ENCODE results near the gene GRAMD1B. TPM values are rescaled to one million over a fixed set of nuclear protein-coding genes. Genes with fewer than 3 reads are reported as not detected.
A peak's percentile ranks its signal among the peaks of the same experiment; 100 is the strongest.
"Not testable (repeated sequence)": the region's sequence is repeated elsewhere in the genome, so short reads cannot be mapped to it uniquely, and the experiment has no call there.

The GRAMD1B gene
- total and polyA plus RNA-seq, 5 donors from 2014 or later, result 1.7 to 10.8 (median 5.3) TPM

GRCh38 chr11:123509737-123510578 is 79.9 kb downstream of the GRAMD1B start:
- DNase-seq (no peak), ATAC-seq (ENCODE audit: low read depth in 2 of 2) (no peak)
- no peaks in the 10 kb centered on the region for H3K9me3 Mint-ChIP-seq
- Histone ChIP-seq H3K27ac (ENCODE audit: insufficient read depth, low read length, poor library complexity, severe bottlenecking) (no peak overlapping the region), H3K4me1 (ENCODE audit: control insufficient read depth, insufficient read depth, low read length, poor library complexity, severe bottlenecking) (peaks cover 3% of the 10 kb centered on the region), H3K36me3 (ENCODE audit: control insufficient read depth, insufficient read depth, low read length) (no peaks in the 10 kb centered on the region), H3K27me3 (ENCODE audit: control insufficient read depth, insufficient read depth, low read length) (no peaks in the 10 kb centered on the region), H3K9me3 (ENCODE audit: control insufficient read depth in 2 of 2, low read length in 2 of 2) (no peaks in the 10 kb centered on the region), H3K4me3 (ENCODE audit: low read depth, low read length) (no peak overlapping the region)
- no peaks in the 10 kb centered on the region for H3K36me3 Mint-ChIP-seq
- peaks cover 0 to 13% (median 8%) of the 10 kb centered on the region in 4 donors for H3K4me1 Mint-ChIP-seq
- H3K4me3 Mint-ChIP-seq, result no peak overlapping the region
- H3K27ac Mint-ChIP-seq, result no peak overlapping the region
- H3K27me3 Mint-ChIP-seq, result no peaks in the 10 kb centered on the region

GRCh38 chr11:123510579-123510905 is 80.5 kb downstream of the GRAMD1B start:
- H3K27ac Mint-ChIP-seq, result no peak overlapping the region

DNA sequence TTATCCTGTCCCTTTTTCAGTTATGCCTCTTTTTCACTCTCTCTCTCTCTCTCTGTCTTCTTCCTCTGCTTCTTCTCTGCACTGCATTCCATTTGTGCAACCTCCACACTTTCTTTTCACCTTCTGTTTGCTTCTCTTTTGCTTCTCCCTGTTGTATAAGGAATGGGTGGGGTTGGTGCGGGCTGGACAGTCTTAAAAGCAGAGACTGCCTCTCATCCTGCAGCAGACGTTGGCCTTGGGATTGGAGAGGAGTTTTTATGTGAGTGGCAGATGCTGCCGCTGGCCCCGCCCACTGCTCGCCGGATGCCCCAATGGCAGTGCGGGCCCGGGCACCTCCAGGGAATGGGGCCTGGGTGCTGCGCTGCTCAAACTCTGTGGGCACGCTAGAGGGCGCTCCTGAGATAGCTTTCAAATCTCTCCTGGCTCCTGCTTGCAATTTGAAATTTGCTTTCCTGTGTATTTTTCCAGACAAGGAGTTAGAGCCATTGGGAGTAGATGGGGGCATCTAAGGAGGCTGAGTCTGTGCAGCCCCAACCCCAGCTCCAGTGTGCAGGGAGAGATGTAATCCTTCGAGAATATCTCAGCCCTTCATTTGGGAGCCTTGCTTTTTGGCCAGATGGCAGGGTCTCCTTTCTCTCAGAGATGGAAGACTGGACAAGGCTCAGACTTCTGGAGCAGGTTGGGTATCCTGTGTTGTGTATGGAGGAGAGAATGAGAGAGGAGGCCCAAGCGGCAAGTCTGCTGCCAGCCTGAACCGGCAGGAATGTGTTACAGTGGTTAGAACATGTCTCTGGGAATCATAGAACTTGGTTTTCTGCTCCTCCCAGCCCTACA is 81.2 kb downstream of the GRAMD1B start:
- no peaks in the 10 kb centered on the region for H3K36me3 Mint-ChIP-seq
- no peaks in the 10 kb centered on the region for H3K36me3 ChIP-seq (ENCODE audit: control insufficient read depth, insufficient read depth, low read length)
- H3K9me3 ChIP-seq (ENCODE audit: control insufficient read depth in 2 of 2, low read length in 2 of 2), result no peaks in the 10 kb centered on the region
- peaks cover 3% of the 10 kb centered on the region for H3K4me1 ChIP-seq (ENCODE audit: control insufficient read depth, insufficient read depth, low read length, poor library complexity, severe bottlenecking)
- no peaks in the 10 kb centered on the region for H3K27me3 Mint-ChIP-seq
- DNase-seq, result peak; percentile 21 to 83 (median 36)
- H3K27ac Mint-ChIP-seq, result peak overlapping the region in 1 of 3 donors; percentile 53
- no peak overlapping the region for H3K4me3 Mint-ChIP-seq
- peak; percentile 69 to 81 for ATAC-seq (ENCODE audit: low read depth in 2 of 2)
- no peak overlapping the region for H3K27ac ChIP-seq (ENCODE audit: insufficient read depth, low read length, poor library complexity, severe bottlenecking)
- H3K27me3 ChIP-seq (ENCODE audit: control insufficient read depth, insufficient read depth, low read length), result no peaks in the 10 kb centered on the region
- no peak overlapping the region for H3K4me3 ChIP-seq (ENCODE audit: low read depth, low read length)
- H3K9me3 Mint-ChIP-seq, result no peaks in the 10 kb centered on the region
- H3K4me1 Mint-ChIP-seq, result peaks cover 0 to 13% (median 8%) of the 10 kb centered on the region in 4 donors

More at GRCh38 chr11:123510579-123510905, 80.5 kb downstream of the GRAMD1B start:
- H3K27ac ChIP-seq (ENCODE audit: insufficient read depth, low read length, poor library complexity, severe bottlenecking), result no peak overlapping the region
- ATAC-seq (ENCODE audit: low read depth in 2 of 2) (no peak), DNase-seq (no peak)
- Mint-ChIP-seq H3K36me3 (no peaks in the 10 kb centered on the region), H3K27me3 (no peaks in the 10 kb centered on the region), H3K9me3 (no peaks in the 10 kb centered on the region), H3K4me3 (no peak overlapping the region), H3K4me1 (peaks cover 0 to 13% (median 8%) of the 10 kb centered on the region in 4 donors)
- H3K36me3 ChIP-seq (ENCODE audit: control insufficient read depth, insufficient read depth, low read length), result no peaks in the 10 kb centered on the region
- no peak overlapping the region for H3K4me3 ChIP-seq (ENCODE audit: low read depth, low read length)
- H3K9me3 ChIP-seq (ENCODE audit: control insufficient read depth in 2 of 2, low read length in 2 of 2), result no peaks in the 10 kb centered on the region
- H3K27me3 ChIP-seq (ENCODE audit: control insufficient read depth, insufficient read depth, low read length), result no peaks in the 10 kb centered on the region
- H3K4me1 ChIP-seq (ENCODE audit: control insufficient read depth, insufficient read depth, low read length, poor library complexity, severe bottlenecking), result peaks cover 3% of the 10 kb centered on the region

DNA sequence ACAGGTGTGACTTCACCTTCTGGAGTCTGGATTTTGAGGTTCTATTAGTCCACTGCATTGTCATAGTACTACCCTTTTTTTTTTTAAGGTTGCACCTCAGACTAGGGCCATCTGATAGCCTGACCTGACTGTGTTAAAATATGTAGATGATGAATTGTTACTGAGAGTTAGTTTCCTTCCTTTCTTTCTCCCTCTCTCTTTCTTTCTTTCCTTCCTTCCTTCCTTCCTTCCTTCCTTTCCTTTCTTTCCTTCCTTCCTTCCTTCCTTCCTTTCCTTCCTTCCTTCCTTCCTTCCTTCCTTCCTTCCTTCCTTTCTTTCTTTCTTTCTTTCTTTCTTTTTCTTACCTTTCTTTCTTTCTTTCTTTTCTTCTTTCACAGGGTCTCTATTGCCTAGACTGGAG is 83.2 kb downstream of the GRAMD1B start:
- not testable (repeated sequence) for H3K27ac Mint-ChIP-seq; H3K27ac ChIP-seq (ENCODE audit: insufficient read depth, low read length, poor library complexity, severe bottlenecking); H3K9me3 Mint-ChIP-seq; H3K9me3 ChIP-seq (ENCODE audit: control insufficient read depth in 2 of 2, low read length in 2 of 2); H3K27me3 Mint-ChIP-seq; H3K27me3 ChIP-seq (ENCODE audit: control insufficient read depth, insufficient read depth, low read length); H3K36me3 Mint-ChIP-seq; ATAC-seq (ENCODE audit: low read depth in 2 of 2); H3K4me3 Mint-ChIP-seq; H3K36me3 ChIP-seq (ENCODE audit: control insufficient read depth, insufficient read depth, low read length); H3K4me3 ChIP-seq (ENCODE audit: low read depth, low read length); H3K4me1 ChIP-seq (ENCODE audit: control insufficient read depth, insufficient read depth, low read length, poor library complexity, severe bottlenecking); DNase-seq
- H3K4me1 Mint-ChIP-seq, result peaks cover 13 to 29% (median 14%) of the 10 kb centered on the region in 4 donors

DNA sequence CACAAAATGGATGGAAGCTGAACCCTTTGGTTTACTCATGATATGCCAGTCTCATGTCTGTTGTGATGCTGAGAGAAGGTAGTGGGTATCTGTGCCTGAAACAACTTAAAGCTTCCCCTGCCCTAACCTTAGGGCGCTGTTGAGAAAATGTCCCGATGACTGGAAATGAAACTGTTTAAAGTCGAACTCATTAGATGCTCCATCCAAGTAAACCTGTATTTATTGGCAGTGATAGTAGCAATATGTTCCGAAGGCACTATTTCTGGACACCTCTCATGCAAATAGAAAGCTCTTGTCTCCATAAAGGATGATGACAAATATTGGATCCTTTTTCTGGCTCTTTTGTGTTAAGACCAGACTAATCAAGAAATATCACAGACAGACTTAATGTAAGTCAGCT is 86.2 kb downstream of the GRAMD1B start:
- ATAC-seq (ENCODE audit: low read depth in 2 of 2), result no peak
- no peak for DNase-seq
- Histone ChIP-seq H3K27me3 (ENCODE audit: control insufficient read depth, insufficient read depth, low read length) (no peaks in the 10 kb centered on the region), H3K4me3 (ENCODE audit: low read depth, low read length) (no peak overlapping the region), H3K36me3 (ENCODE audit: control insufficient read depth, insufficient read depth, low read length) (no peaks in the 10 kb centered on the region), H3K9me3 (ENCODE audit: control insufficient read depth in 2 of 2, low read length in 2 of 2) (no peaks in the 10 kb centered on the region), H3K4me1 (ENCODE audit: control insufficient read depth, insufficient read depth, low read length, poor library complexity, severe bottlenecking) (peaks cover 6% of the 10 kb centered on the region), H3K27ac (ENCODE audit: insufficient read depth, low read length, poor library complexity, severe bottlenecking) (no peak overlapping the region)
- Mint-ChIP-seq H3K9me3 (peaks cover 0 to 4% (median 2%) of the 10 kb centered on the region in 7 donors), H3K27me3 (peaks cover 5% of the 10 kb centered on the region), H3K4me1 (peaks cover 9 to 24% (median 14%) of the 10 kb centered on the region in 4 donors), H3K27ac (no peak overlapping the region), H3K4me3 (no peak overlapping the region), H3K36me3 (no peaks in the 10 kb centered on the region)

DNA sequence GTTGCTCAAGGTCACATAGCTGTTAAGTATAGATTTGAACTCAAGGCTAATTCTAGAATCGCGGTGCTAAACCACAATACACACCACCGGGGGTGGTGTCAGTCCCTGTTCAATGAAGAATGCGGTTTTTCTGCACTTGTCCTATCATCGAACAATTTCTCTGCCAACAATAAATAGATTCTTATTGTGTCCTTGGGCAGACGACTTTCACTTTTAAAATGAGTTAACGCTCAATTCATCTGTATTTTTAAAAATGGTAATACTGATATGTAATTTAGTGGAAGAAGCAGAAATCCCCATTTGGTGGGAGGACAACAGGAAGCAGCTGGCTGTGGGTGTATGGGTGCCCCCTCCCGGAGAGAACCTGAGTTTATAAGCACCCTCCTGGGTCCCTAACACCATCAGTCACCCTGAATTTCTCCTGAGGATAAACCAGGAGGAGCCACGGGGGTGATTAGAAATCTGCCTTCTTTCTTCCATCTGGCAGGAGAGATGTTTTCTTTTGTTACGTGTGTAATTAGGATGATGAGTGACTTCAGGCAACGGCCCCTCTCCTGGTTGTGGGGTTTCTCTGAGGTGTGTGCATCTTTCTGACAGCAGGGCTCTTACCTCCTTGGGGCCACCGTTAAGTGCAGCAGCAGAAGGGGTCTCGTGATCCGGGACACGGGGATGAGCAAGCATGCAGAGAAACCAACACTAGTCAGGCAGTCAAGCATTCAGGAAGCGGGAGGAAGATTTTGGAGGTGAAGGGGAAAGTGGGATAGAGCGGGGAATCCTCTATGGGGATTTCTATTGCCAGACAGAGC is 87.7 kb downstream of the GRAMD1B start:
- Mint-ChIP-seq H3K27me3 (peaks cover 5% of the 10 kb centered on the region), H3K36me3 (no peaks in the 10 kb centered on the region), H3K4me1 (peaks cover 4 to 23% (median 13%) of the 10 kb centered on the region in 4 donors), H3K4me3 (peak overlapping the region in 1 of 4 donors; percentile 59), H3K9me3 (peaks cover 0 to 4% (median 2%) of the 10 kb centered on the region in 7 donors), H3K27ac (peak overlapping the region; percentile 61 to 68 (median 68))
- no peak overlapping the region for H3K27ac ChIP-seq (ENCODE audit: insufficient read depth, low read length, poor library complexity, severe bottlenecking)
- no peaks in the 10 kb centered on the region for H3K9me3 ChIP-seq (ENCODE audit: control insufficient read depth in 2 of 2, low read length in 2 of 2)
- peak overlapping the region; percentile 31 for H3K4me3 ChIP-seq (ENCODE audit: low read depth, low read length)
- peaks cover 5% of the 10 kb centered on the region for H3K4me1 ChIP-seq (ENCODE audit: control insufficient read depth, insufficient read depth, low read length, poor library complexity, severe bottlenecking)
- no peaks in the 10 kb centered on the region for H3K27me3 ChIP-seq (ENCODE audit: control insufficient read depth, insufficient read depth, low read length)
- H3K36me3 ChIP-seq (ENCODE audit: control insufficient read depth, insufficient read depth, low read length), result no peaks in the 10 kb centered on the region
- ATAC-seq (ENCODE audit: low read depth in 2 of 2) (no peak), DNase-seq (peak in 1 of 3 donors; percentile 47)

DNA sequence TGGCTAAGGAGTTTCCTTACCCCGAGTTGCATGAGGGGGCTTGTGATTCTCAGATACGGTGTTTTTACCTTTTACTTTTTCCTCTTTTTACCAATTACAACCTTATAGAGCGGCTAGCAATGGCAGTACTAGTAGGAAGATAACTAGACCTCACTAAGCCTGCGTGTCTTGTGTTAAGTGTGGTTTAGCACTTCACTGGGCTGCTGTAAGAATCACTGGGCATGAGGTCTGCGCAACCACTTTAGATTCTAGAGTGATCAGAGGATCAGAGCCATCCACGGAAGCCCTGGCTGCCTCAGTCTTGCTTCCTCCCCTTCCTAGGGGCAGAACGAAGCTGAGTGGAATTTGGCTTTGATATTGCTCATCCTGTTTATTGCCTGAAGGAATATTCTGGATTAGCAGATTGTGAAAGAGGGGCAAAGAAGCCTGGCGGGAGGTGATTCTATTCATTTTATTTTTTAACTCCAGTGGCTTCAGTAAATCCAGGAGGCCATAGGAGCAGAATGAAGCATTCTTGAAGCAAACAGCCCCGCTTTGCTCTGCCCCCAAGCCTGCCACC is 88.5 kb downstream of the GRAMD1B start:
- peaks cover 5% of the 10 kb centered on the region for H3K27me3 Mint-ChIP-seq
- H3K9me3 Mint-ChIP-seq, result peaks cover 0 to 4% (median 2%) of the 10 kb centered on the region in 7 donors
- H3K27ac Mint-ChIP-seq, result peak overlapping the region in 2 of 3 donors; percentile 60 to 61
- Histone ChIP-seq H3K27ac (ENCODE audit: insufficient read depth, low read length, poor library complexity, severe bottlenecking) (no peak overlapping the region), H3K9me3 (ENCODE audit: control insufficient read depth in 2 of 2, low read length in 2 of 2) (no peaks in the 10 kb centered on the region), H3K36me3 (ENCODE audit: control insufficient read depth, insufficient read depth, low read length) (no peaks in the 10 kb centered on the region), H3K27me3 (ENCODE audit: control insufficient read depth, insufficient read depth, low read length) (no peaks in the 10 kb centered on the region), H3K4me1 (ENCODE audit: control insufficient read depth, insufficient read depth, low read length, poor library complexity, severe bottlenecking) (peaks cover 5% of the 10 kb centered on the region), H3K4me3 (ENCODE audit: low read depth, low read length) (no peak overlapping the region)
- H3K36me3 Mint-ChIP-seq, result no peaks in the 10 kb centered on the region
- no peak for DNase-seq
- peaks cover 0 to 21% (median 13%) of the 10 kb centered on the region in 4 donors for H3K4me1 Mint-ChIP-seq
- no peak overlapping the region for H3K4me3 Mint-ChIP-seq
- ATAC-seq (ENCODE audit: low read depth in 2 of 2), result no peak
